ENCODE data around the gene SCYGR2. TPM values are rescaled to one million over a fixed set of nuclear protein-coding genes. Genes with fewer than 3 reads are reported as not detected.

SCYGR2 gene
- total RNA-seq, 3 donors from 2014 or later (not counting 1 experiment from before 2014, with no cell fraction given) = not detected

- no peak for TF ChIP-seq CTCF (IDR thresholded peaks at IDR 0.05)
- H3K4me3 Mint-ChIP-seq = no peak overlapping the region
- H3K27ac Mint-ChIP-seq = no peak overlapping the region
- Histone ChIP-seq H3K9me3 (ENCODE audit: control insufficient read depth, insufficient read depth, low read length) (no peaks in the 10 kb centered on the region), H3K27me3 (ENCODE audit: control insufficient read depth, insufficient read depth, low read length) (no peaks in the 10 kb centered on the region), H3K4me3 (ENCODE audit: low read length) (no peak overlapping the region), H3K36me3 (ENCODE audit: control insufficient read depth, insufficient read depth, low read length) (no peaks in the 10 kb centered on the region), H3K4me1 (ENCODE audit: control insufficient read depth, insufficient read depth, low read length) (no peaks in the 10 kb centered on the region), H3K27ac (ENCODE audit: low read length) (no peak overlapping the region)
- H3K36me3 Mint-ChIP-seq = no peaks in the 10 kb centered on the region
- intact Hi-C loops (cut with micrococcal nuclease) = no loop called here
- peaks cover 0 to 1% of the 10 kb centered on the region in 2 donors for H3K4me1 Mint-ChIP-seq
- H3K27me3 Mint-ChIP-seq (ENCODE audit: low read depth in 2 of 2) = peaks cover 14 to 30% of the 10 kb centered on the region in 2 donors
- H3K9me3 Mint-ChIP-seq = peaks cover 0 to 3% of the 10 kb centered on the region in 2 donors
- DNase-seq = no peak
- 88% methylated on average over 4 of the region's 4 CpGs for WGBS (ENCODE audit: insufficient coverage)
- ATAC-seq = no peak
Measured at GRCh38 chr2:227597998-227598397, 695 bp upstream of the SCYGR2 start.

GRCh38 chr2:227602358-227602757 is 3.7 kb downstream of the SCYGR2 start:
- no peaks in the 10 kb centered on the region for H3K4me1 Mint-ChIP-seq
- no peaks in the 10 kb centered on the region for H3K36me3 Mint-ChIP-seq
- H3K27ac ChIP-seq (ENCODE audit: low read length) = no peak overlapping the region
- WGBS (ENCODE audit: insufficient coverage) = 40% methylated on average over 1 of the region's 3 CpGs
- H3K9me3 ChIP-seq (ENCODE audit: control insufficient read depth, insufficient read depth, low read length) = no peaks in the 10 kb centered on the region
- no peaks in the 10 kb centered on the region for H3K36me3 ChIP-seq (ENCODE audit: control insufficient read depth, insufficient read depth, low read length)
- no peak for DNase-seq
- no peak overlapping the region for H3K4me3 ChIP-seq (ENCODE audit: low read length)
- intact Hi-C loops (cut with micrococcal nuclease) = no loop called here
- peaks cover 0 to 2% of the 10 kb centered on the region in 2 donors for H3K9me3 Mint-ChIP-seq
- no peak for ATAC-seq
- no peaks in the 10 kb centered on the region for H3K4me1 ChIP-seq (ENCODE audit: control insufficient read depth, insufficient read depth, low read length)
- H3K4me3 Mint-ChIP-seq = no peak overlapping the region
- no peak overlapping the region for H3K27ac Mint-ChIP-seq
- peaks cover 8 to 21% of the 10 kb centered on the region in 2 donors for H3K27me3 Mint-ChIP-seq (ENCODE audit: low read depth in 2 of 2)
- TF ChIP-seq CTCF (IDR thresholded peaks at IDR 0.05) = no peak
- H3K27me3 ChIP-seq (ENCODE audit: control insufficient read depth, insufficient read depth, low read length) = peaks cover 5% of the 10 kb centered on the region

- no peak for TF ChIP-seq CTCF (IDR thresholded peaks at IDR 0.05)
- 89% methylated on average over 1 of the region's 1 CpG for WGBS (ENCODE audit: insufficient coverage)
- H3K27ac ChIP-seq (ENCODE audit: low read length) = no peak overlapping the region
Measured at GRCh38 chr2:227606476-227606875, 7.8 kb downstream of the SCYGR2 start.

GRCh38 chr2:227607941-227608340 is 9.2 kb downstream of the SCYGR2 start:
- DNase-seq (no peak), ATAC-seq (no peak)
- Histone ChIP-seq H3K36me3 (ENCODE audit: control insufficient read depth, insufficient read depth, low read length) (no peaks in the 10 kb centered on the region), H3K4me3 (ENCODE audit: low read length) (no peak overlapping the region), H3K27ac (ENCODE audit: low read length) (no peak overlapping the region), H3K27me3 (ENCODE audit: control insufficient read depth, insufficient read depth, low read length) (peaks cover 8% of the 10 kb centered on the region), H3K4me1 (ENCODE audit: control insufficient read depth, insufficient read depth, low read length) (peaks cover 4% of the 10 kb centered on the region), H3K9me3 (ENCODE audit: control insufficient read depth, insufficient read depth, low read length) (no peaks in the 10 kb centered on the region)
- Mint-ChIP-seq H3K27me3 (ENCODE audit: low read depth in 2 of 2) (peaks cover 9 to 26% of the 10 kb centered on the region in 2 donors), H3K4me1 (peaks cover 4 to 12% of the 10 kb centered on the region in 2 donors), H3K4me3 (no peak overlapping the region), H3K9me3 (peaks cover 0 to 2% of the 10 kb centered on the region in 2 donors), H3K27ac (no peak overlapping the region), H3K36me3 (no peaks in the 10 kb centered on the region)
- intact Hi-C loops (cut with micrococcal nuclease) = no loop called here
- WGBS (ENCODE audit: insufficient coverage) = 45% methylated on average over 3 of the region's 3 CpGs
- TF ChIP-seq CTCF (IDR thresholded peaks at IDR 0.05) = no peak

More at GRCh38 chr2:227606476-227606875, 7.8 kb downstream of the SCYGR2 start:
- Histone ChIP-seq H3K27me3 (ENCODE audit: control insufficient read depth, insufficient read depth, low read length) (peaks cover 8% of the 10 kb centered on the region), H3K36me3 (ENCODE audit: control insufficient read depth, insufficient read depth, low read length) (no peaks in the 10 kb centered on the region), H3K4me1 (ENCODE audit: control insufficient read depth, insufficient read depth, low read length) (peaks cover 4% of the 10 kb centered on the region), H3K9me3 (ENCODE audit: control insufficient read depth, insufficient read depth, low read length) (no peaks in the 10 kb centered on the region), H3K4me3 (ENCODE audit: low read length) (no peak overlapping the region)
- DNase-seq = no peak
- intact Hi-C loops (cut with micrococcal nuclease) = no loop called here
- Mint-ChIP-seq H3K4me1 (peaks cover 4 to 12% of the 10 kb centered on the region in 2 donors), H3K27me3 (ENCODE audit: low read depth in 2 of 2) (peaks cover 8 to 18% of the 10 kb centered on the region in 2 donors), H3K27ac (no peak overlapping the region), H3K9me3 (peaks cover 0 to 2% of the 10 kb centered on the region in 2 donors), H3K4me3 (no peak overlapping the region), H3K36me3 (no peaks in the 10 kb centered on the region)
- no peak for ATAC-seq
